Measurements from ENCODE around the gene PPIL4.

DNA sequence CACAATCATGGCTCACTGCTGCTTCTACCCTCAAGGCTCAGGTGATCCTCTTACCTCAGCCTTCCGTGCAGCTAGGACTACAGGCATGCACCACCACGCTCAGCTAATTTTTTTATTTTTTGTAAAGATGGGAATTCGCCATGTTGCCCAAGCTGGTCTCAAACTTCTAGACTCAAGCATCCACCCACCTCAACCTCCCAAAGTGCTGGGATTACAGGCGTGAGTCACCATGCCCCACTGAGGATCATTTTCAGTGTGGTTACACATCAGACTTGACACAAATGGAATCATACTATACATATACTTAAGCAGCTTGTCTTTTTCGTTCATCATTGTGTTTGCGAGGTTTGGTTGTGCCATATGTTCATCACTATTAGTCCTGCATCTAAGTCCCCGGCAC is 87.6 kb downstream of the PPIL4 start:
- TF ChIP-seq, protein P1, sequence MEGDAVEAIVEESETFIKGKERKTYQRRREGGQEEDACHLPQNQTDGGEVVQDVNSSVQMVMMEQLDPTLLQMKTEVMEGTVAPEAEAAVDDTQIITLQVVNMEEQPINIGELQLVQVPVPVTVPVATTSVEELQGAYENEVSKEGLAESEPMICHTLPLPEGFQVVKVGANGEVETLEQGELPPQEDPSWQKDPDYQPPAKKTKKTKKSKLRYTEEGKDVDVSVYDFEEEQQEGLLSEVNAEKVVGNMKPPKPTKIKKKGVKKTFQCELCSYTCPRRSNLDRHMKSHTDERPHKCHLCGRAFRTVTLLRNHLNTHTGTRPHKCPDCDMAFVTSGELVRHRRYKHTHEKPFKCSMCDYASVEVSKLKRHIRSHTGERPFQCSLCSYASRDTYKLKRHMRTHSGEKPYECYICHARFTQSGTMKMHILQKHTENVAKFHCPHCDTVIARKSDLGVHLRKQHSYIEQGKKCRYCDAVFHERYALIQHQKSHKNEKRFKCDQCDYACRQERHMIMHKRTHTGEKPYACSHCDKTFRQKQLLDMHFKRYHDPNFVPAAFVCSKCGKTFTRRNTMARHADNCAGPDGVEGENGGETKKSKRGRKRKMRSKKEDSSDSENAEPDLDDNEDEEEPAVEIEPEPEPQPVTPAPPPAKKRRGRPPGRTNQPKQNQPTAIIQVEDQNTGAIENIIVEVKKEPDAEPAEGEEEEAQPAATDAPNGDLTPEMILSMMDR (IDR thresholded peaks at IDR 0.05): no peak
- TF ChIP-seq POLR2A (IDR thresholded peaks at IDR 0.05): no peak

Data from uterus (tissue), 2 donors.